ENCODE measurements around the gene TRNAU1AP.
A peak's percentile ranks its signal among the peaks of the same experiment; 100 is the strongest.

The TRNAU1AP gene

DNA sequence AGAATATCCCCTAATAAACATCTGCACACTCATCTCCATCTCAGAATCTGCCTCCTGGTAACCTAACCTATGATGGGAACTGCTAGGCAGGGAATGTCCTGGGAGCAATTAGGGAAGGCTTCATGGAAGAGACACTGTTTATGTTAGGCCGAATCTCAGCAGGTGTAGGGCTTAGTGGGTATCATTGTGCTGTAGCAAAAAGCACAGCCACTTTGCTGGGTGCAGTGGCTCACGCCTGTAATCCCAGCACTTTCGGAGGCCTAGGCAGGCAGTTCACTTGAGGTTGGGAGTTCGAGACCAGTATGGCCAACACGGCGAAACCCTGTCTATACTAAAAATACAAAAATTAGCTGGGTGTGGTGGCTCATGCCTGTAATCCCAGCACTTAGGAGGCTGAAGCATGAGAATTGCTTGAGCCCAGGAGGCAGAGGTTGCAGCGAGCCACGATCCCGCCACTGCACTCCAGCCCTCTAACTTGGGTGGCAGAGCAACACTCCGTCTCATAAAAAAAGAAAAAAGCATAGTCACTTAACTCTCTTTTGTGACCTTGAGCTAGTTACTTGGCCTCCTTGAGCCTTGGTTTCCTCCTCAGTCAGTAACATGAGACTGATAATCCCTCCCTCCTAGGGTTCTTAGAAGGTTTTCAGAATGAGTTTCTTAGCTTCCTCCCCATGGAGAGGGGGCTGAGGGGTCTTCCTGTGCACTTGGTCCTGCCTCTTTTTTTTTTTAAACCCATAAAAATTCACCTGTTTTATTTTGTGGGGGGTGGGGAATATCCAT lies 42.7 kb downstream of the TRNAU1AP start:
- TF ChIP-seq, protein P1, sequence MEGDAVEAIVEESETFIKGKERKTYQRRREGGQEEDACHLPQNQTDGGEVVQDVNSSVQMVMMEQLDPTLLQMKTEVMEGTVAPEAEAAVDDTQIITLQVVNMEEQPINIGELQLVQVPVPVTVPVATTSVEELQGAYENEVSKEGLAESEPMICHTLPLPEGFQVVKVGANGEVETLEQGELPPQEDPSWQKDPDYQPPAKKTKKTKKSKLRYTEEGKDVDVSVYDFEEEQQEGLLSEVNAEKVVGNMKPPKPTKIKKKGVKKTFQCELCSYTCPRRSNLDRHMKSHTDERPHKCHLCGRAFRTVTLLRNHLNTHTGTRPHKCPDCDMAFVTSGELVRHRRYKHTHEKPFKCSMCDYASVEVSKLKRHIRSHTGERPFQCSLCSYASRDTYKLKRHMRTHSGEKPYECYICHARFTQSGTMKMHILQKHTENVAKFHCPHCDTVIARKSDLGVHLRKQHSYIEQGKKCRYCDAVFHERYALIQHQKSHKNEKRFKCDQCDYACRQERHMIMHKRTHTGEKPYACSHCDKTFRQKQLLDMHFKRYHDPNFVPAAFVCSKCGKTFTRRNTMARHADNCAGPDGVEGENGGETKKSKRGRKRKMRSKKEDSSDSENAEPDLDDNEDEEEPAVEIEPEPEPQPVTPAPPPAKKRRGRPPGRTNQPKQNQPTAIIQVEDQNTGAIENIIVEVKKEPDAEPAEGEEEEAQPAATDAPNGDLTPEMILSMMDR (IDR thresholded peaks at IDR 0.05) = no peak

DNA sequence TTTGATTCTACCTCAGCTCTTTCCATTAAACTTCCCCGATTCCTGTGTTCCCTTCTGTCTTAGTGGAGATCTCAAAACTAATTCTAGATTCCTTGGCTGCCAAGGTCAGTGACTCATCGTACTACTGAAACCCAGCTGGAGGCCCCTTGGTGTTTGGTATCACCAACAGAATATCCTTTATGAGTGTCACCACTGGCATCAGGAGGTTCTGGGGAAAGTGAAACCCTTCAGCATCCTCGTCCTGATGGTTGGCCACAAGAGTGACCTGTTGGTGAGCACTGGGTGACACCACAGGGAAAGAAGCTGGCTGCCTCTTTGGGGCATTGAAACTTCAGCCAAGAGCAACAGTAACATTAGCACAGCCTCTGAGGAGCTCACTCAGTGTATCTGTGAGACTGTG lies 48.8 kb downstream of the TRNAU1AP start:
- TF ChIP-seq, protein P1 (IDR thresholded peaks at IDR 0.05) = no peak

DNA sequence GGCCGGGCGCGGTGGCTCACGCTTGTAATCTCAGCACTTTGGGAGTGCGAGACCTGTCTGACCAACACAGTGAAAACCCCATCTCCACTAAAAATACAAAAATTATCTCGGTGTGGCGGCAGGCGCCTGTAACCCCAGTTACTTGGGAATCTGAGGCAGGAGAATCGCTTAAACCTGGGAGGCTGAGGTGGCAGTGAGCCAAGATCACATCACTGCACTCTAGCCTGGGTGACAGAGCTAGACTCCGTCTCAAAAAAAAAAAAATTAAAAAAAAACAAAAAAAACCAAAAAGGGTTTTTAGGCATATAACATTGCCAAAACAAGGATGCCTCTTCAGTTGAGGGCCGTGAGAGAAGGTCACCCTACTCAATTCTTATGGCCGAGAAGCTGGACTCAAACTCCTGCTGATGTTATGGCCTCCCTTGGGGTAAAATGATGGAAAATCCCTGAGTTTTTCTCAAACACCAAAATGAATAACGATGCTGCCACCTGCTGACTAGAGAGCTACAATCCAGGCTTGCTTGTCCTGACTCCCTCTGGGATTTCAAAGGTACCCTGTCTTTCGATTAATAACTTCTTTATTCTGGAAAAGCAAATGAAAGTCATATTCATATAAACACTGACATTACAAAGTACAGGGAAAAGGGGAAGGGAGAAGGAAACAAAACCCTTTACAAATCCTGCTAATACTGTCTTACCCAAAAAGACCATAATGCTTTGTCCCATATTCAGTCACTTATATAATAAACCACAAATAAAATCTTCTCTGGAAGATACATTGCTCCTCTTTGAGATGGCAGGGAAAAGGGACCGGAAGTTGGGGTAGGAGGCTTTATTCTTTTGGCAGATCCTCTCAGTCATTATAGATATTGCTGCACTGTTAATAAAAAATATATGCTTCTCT lies 49.9 kb downstream of the TRNAU1AP start:
- TF ChIP-seq, protein P1 (IDR thresholded peaks at IDR 0.05) = peak; percentile 58; the same call in 1 of the 2 replicates

DNA sequence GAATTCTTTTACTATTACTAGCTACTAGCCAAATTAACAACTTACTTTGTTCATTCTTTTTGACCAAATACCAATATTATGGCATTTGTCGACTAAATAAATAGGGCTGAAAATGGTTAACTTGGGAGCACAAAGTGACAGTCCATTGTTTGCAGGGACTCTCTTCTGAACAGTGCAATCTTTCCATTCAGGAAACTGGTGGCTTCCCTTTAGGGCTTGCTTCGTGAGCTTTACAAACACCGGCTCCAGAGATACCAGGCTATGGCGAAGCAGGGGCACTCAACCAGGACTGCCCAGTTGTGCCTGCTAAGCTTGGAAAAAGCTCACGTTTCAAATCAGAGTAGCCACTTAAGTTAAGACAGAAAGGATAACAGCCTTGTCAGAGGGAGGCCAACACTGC lies 51.5 kb downstream of the TRNAU1AP start:
- TF ChIP-seq, protein P1 (IDR thresholded peaks at IDR 0.05) = no peak

DNA sequence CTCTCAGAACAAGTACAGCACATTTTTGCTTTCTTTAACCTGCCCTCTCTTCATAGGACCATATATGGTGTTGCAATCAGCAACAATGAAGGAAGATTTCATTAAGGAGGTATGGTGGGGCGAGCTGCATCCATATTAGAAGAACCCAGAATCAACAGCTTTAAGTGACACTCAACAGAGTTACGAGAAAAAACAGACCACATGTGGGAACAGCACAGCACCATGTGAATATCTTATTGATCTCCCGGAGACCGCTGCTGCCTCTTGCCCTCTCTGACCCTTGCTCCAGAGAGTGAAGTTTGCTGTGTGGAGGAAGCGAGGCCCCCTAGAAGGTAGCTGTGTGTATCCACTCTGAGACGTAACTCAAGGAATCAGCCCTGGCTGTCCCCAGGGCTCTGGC lies 52.1 kb downstream of the TRNAU1AP start:
- TF ChIP-seq, protein P1 (IDR thresholded peaks at IDR 0.05) = no peak

DNA sequence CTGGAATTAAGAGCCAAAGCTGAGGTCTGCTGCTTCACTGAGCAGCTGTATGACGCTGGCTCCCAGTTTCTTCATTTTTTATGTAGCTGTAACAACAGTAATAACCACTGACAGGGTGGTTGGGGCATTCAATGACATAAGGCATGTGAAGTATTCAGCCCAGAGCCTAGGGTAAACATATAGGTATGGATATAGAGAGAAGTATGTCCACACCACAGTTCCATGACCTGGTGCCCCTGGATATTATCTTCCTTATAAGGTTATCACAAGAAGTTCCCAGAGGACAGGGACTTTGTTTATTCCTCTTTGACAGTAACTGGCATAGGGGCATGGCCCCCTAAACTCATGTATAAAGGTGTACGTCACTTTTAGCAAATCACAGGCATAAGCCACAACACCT lies 53.9 kb downstream of the TRNAU1AP start:
- TF ChIP-seq, protein P1 (IDR thresholded peaks at IDR 0.05) = no peak

DNA sequence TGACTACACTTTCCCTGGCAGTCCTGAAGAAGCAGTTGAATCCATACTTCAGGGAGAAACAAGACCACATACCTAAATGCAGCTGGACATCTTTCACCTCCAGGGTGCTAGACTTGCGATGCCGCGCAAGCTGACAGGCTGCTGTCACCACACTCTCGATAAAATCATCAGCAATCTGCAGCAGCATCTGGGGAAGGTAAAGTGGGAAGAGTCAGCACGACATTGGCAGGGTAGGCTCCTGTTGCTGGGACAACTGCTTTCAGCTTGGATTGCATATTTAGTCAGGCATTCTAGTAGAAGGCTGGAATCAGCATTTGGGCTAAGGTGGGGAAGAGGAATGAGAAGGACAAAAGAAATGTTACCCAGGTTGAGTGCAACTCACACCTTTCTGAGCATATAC lies 60.3 kb downstream of the TRNAU1AP start:
- TF ChIP-seq, protein P1 (IDR thresholded peaks at IDR 0.05) = no peak
